BE2C (cell line): Measurements from ENCODE around the gene BMPER.

Experiments used
- DNase-seq: peaks from one replicate; pipeline ENCODE4 v3.0.0-alpha.2; 2020
- H3K27me3 ChIP-seq: fragments of 250-450 bp; sonication (Bioruptor Pico); 2 replicates; pipeline ENCODE4 v1.5.1; 2020; ENCODE audit warnings: mild to moderate bottlenecking
- H3K36me3 ChIP-seq: fragments of 250-450 bp; sonication (Bioruptor Pico); 2 replicates; pipeline ENCODE4 v1.5.1; 2020; ENCODE audit warnings: mild to moderate bottlenecking
- H3K4me1 ChIP-seq: fragments of 250-450 bp; sonication (Bioruptor Pico); 2 replicates; pipeline ENCODE4 v1.5.1; 2020
- H3K4me3 ChIP-seq: 2 replicates; pipeline ENCODE4 v1.5.1; 2011; ENCODE audit warnings: low read depth, low read length
- H3K9me3 ChIP-seq: fragments of 250-450 bp; sonication (Bioruptor Pico); 2 replicates; pipeline ENCODE4 v1.5.1; 2020
- CTCF ChIP-seq: IDR thresholded peaks from 2 replicates; pipeline ENCODE4 v1.5.1; 2012; ENCODE audit warnings: mild to moderate bottlenecking, low read depth, low read length

The BMPER gene

DNA sequence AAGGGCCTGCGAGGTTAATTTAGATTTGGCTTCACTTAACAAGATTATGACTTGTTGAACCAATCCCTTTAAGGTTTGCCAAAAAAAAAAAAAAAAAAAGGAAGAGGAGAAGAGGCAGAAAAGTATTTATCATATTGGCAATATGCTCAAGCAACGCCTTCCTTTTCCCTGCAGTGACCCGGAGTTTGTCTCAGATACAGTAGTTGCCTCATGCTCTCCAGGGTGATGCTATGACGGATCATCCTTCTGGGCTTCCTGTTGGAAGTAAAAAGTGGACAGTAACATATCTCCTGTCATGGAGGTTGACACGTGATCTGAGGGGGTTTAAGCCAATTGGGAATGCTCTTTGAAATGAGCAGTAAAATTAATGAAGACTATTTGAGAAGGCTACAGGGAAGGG, 117.3 kb downstream of the BMPER start:
- TF ChIP-seq CTCF = no peak

DNA sequence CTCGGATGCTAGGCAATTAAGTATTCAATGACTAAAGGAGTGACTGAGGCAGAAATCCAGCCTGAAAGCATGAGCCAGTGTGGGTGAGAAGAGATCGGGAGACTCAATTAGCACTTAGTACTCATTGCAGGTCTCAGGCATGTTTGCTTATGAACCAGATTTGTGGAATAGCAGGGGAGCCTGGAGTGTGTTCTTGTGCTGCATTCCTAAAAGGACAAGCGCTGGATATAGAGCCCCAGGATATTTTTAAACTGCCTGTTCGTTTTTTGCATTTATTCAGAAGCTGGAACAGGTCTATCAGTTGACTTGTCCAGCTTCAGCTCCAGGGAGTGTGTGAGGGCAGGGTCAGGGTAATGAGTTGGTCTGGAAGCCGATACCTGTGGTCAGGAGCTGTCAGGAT, 120.3 kb downstream of the BMPER start:
- TF ChIP-seq CTCF = no peak
- Histone ChIP-seq H3K4me1 (no peaks in the 10 kb centered on the region), H3K36me3 (no peaks in the 10 kb centered on the region), H3K4me3 (no peak overlapping the region), H3K9me3 (no peaks in the 10 kb centered on the region), H3K27me3 (no peaks in the 10 kb centered on the region)
- DNase-seq = no peak

More for the DNA sequence above, 117.3 kb downstream of the BMPER start:
- H3K27me3 ChIP-seq = no peaks in the 10 kb centered on the region
- no peaks in the 10 kb centered on the region for H3K4me1 ChIP-seq
- no peaks in the 10 kb centered on the region for H3K9me3 ChIP-seq
- no peaks in the 10 kb centered on the region for H3K36me3 ChIP-seq
- DNase-seq = no peak
- no peak overlapping the region for H3K4me3 ChIP-seq

DNA sequence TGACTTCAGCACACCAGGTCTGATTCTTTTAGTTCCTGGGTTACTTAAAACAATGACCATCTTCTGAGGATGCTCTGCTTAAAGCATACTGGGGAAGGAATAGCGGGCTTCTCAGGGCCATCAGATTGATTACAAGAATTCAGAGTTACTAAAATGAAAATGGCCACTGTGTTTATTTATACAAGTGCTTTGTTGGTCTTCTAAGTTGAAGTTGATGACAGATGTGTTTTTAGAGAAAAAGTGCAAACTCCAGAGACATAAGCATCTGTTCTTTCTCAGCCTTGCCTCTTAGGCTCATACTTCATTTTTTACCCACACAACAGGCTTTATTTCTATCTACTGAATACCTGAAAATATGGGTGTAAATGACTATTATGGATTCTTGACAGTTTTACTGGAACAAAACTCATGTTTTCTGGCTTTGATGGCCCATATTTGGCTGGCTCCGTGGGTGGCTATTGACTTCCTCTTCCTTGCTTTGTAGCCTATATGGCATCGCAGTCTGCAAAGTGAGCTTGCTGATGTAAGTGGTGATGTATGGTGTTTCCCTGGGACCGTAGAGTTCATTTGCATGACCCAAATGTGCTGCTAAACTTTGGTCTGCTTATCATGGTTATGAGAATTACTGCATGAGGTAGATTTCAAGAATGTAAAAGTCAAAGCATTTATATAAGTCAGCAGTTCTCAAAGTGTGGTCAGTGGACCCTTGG, 121.3 kb downstream of the BMPER start:
- no peak for TF ChIP-seq CTCF
- no peaks in the 10 kb centered on the region for H3K4me1 ChIP-seq
- DNase-seq = no peak
- no peaks in the 10 kb centered on the region for H3K27me3 ChIP-seq
- H3K9me3 ChIP-seq = no peaks in the 10 kb centered on the region
- H3K36me3 ChIP-seq = no peaks in the 10 kb centered on the region
- H3K4me3 ChIP-seq = no peak overlapping the region

DNA sequence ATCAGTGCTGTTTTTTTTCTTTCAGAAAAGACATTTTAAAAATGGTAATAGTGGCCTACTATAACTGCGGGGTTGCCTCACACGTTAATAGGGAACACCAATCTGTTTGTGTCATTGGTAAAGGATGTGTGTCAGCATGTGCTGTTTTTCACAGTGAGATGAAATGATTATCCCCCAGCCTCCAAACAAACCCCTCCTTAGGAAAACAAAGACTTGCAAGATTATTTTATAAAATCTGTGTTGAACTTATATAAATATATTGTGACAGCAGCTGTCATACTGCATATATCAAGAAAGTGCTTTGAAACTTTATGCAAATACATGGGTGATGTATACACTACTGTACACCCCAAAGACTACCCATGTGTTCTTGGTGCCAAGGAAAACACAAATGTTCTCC, 125.8 kb downstream of the BMPER start:
- Histone ChIP-seq H3K27me3 (no peaks in the 10 kb centered on the region), H3K9me3 (no peaks in the 10 kb centered on the region), H3K4me1 (no peaks in the 10 kb centered on the region), H3K4me3 (no peak overlapping the region), H3K36me3 (no peaks in the 10 kb centered on the region)
- no peak for TF ChIP-seq CTCF
- DNase-seq = no peak

DNA sequence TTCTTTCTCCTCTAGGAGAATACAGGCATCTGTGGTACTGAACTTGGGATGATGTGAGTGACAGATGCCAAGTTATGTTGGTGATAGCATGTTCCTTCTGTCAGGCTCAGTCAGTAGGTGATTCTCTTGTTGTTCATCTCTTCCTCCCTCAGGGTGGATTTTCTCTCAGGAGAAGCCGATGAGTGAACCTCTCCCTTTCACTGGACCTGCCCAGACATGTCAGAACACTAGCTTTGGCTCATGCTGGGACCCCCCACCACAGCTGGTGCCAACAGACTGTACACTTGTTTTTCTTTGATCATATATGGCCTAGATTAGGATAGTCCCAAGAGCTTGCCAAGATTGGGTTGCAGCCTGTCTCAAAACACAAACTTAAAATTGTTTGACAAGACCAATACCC, 129.4 kb downstream of the BMPER start:
- H3K36me3 ChIP-seq = no peaks in the 10 kb centered on the region
- H3K4me3 ChIP-seq = no peak overlapping the region
- H3K27me3 ChIP-seq = no peaks in the 10 kb centered on the region
- DNase-seq = no peak
- no peaks in the 10 kb centered on the region for H3K4me1 ChIP-seq
- no peak for TF ChIP-seq CTCF
- no peaks in the 10 kb centered on the region for H3K9me3 ChIP-seq

DNA sequence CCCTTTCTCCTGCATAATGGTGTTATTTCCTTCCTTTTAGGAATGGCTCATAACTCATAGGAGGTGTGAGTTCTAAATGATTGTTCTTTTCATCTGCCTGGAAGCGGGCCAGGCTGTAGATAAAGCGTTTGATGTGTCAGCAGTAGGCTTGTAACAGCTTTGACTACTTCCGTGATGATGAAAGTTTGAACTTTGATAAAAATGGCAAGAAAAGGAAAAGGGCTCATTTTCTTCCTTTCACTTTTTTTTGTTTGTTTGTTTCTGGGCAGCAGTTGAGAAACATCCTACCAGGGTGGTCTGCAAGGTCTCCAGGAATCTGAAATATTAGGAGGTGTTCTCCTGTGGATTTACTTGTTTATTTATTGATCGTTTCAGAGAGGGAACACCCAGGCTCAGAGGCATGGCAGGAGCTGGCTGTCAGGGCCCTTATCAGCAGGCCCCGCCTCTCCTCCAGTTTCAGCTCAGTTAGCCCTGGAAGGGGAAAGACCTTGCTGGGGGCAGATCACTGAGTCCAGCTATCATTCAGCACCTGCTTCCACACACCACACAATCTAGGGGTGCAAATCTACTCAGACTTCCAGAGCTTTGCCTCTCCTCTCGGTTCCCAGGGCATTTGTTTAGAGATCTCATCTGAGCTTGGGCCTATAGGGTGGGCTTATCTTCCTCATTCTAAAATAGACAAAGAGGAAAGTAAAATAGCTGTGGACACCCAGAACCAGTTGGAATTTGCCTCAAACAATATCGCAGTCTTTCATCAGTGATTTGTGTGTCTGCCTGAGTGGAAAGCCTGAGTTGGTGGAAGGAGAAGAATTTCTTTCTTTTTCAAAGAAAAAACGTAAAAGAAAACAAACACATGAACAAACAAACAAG, 130.9 kb downstream of the BMPER start:
- Histone ChIP-seq H3K36me3 (no peaks in the 10 kb centered on the region), H3K4me1 (no peaks in the 10 kb centered on the region), H3K4me3 (no peak overlapping the region), H3K9me3 (no peaks in the 10 kb centered on the region), H3K27me3 (no peaks in the 10 kb centered on the region)
- DNase-seq = no peak
- TF ChIP-seq CTCF = no peak
